ENCODE data around the gene CST3. TPM values are rescaled to one million over a fixed set of nuclear protein-coding genes. Genes with fewer than 3 reads are reported as not detected.

The CST3 gene
- total RNA-seq, result 306 and 317 TPM in 2 replicates

GRCh38 chr20:23637282-23638221 is at the start of gene CST3:
Gene CST3 (minus strand): TSS chr20:23637955. CDS start chr20:23637862, 93 bp downstream.

DNA sequence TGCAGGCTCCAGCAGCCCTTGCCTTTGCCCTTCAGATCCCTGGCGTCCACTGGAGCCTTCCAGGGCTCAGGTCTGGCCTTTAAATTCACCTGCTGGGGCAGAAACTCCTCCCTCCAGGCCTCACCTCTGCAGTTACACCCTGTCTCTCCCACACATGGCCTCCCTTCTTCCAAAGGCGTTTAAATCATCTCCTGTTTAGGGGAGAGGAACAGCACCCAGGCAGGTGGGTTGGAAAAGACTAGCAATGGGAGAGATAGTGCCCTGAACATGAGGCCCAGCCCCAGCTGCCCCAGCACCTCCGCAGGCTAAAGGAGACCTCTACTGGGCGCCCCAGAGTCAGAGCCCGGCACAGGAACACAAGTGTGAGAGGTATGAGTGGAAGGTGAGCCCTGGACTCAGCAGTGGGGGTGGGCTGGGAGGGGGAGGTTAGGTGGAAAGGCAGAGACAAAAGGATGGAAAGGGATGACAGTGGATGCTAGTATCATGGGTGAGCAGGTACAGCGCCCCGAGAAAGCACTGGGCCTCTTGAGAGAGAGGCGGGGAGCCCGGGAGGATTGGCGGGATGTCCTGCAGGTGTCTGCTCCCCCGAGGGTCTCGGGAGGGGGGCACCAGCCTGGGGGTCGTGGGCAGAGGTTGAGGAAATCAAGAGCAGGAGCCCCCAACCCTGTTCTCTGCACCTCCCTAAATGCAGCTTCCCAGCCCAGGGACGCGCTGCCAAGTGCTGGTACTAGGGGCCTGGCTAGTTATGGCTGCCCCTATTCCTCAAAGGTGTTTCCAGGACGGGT is 31.7 kb downstream of the CST3 start, which contains the start of gene CST9:
TSS of gene CST9 (minus strand) at position 51 of the 785 bp plus-strand sequence. CDS start 53 bp downstream, outside the sequence.

Other genes starting within 250 kb of the CST3 start
- gene NAPB, start 216.5 kb downstream of the CST3 start, total RNA-seq, result 14.0 and 14.5 TPM in 2 replicates
- not detected in 2 replicates for gene CSTL1, start 198.3 kb downstream of the CST3 start, total RNA-seq
- not detected in 2 replicates for gene CST11, start 185.1 kb downstream of the CST3 start, total RNA-seq
- not detected in 2 replicates for gene CST8, start 146.8 kb downstream of the CST3 start, total RNA-seq
- gene CST9L, start 69.5 kb downstream of the CST3 start, total RNA-seq, result not detected in 2 replicates
- not detected in 2 replicates for gene CST9, start 32.0 kb downstream of the CST3 start, total RNA-seq
- not detected in 2 replicates for gene CST4, start 51.1 kb upstream of the CST3 start, total RNA-seq
- gene CST1, start 113.0 kb upstream of the CST3 start, total RNA-seq, result not detected in 2 replicates
- not detected in 2 replicates for gene CST2, start 188.8 kb upstream of the CST3 start, total RNA-seq
- gene CST5, start 241.8 kb upstream of the CST3 start, total RNA-seq, result not detected in 2 replicates